Endothelial cell of umbilical vein (primary cell): ENCODE measurements around the gene SIRPD. TPM values are rescaled to one million over a fixed set of nuclear protein-coding genes. Genes with fewer than 3 reads are reported as not detected.
"Not testable (repeated sequence)": the region's sequence is repeated elsewhere in the genome, so short reads cannot be mapped to it uniquely, and the experiment has no call there.

ENCODE experiments used
- BruUV-seq: library from RNA; stranded (reverse); fragments of 400-500 nt; replicated peaks from 2 replicates; lab custom pipeline; 2021; lab: Mats Ljungman, UMichigan
- CTCF ChIA-PET: fragments of 300-600, 350-600 bp; sonication (Branson Sonifier 250); formaldehyde crosslinking; loops from one replicate; lab custom pipeline; 2021; ENCODE audit warnings: antibody characterized with exemption, inconsistent platforms; lab: Charles Lee
- POLR2A ChIA-PET: fragments of 300-600, 350-600 bp; sonication (Branson Sonifier 250); formaldehyde crosslinking; loops from one replicate; lab custom pipeline; 2021; ENCODE audit warnings: antibody characterized with exemption, inconsistent platforms; lab: Charles Lee
- DNase-seq: peaks from one replicate; pipeline ENCODE4 v3.0.0-alpha.2; 2011; ENCODE audit warnings: low read depth, low spot score
- FAIRE-seq: peaks from 2 replicates; lab custom pipeline; 2011; peaks lifted over from hg19 to GRCh38; lab: Jason Lieb, UNC
- H2AFZ ChIP-seq: 2 replicates; pipeline ENCODE4 v1.6.0; 2012; ENCODE audit warnings: low read depth, low read length, control low read depth, inconsistent platforms
- H3K27ac ChIP-seq: 2 replicates; pipeline ENCODE4 v1.5.1; 2011; ENCODE audit warnings: low read depth, mild to moderate bottlenecking, control low read depth, low read length, moderate library complexity; ENCODE audit not compliant: insufficient read depth
- H3K27me3 ChIP-seq, 2 experiments: 2 replicates each; pipeline versions ENCODE4 v1.6.0 to v1.6.1; 2011; ENCODE audit warnings: low read length in 2 of 2, mixed read lengths in 1 of 2; ENCODE audit not compliant: control insufficient read depth in 2 of 2, insufficient read depth in 2 of 2
- H3K36me3 ChIP-seq, 2 experiments: 2 replicates in 1 of 2; 3 replicates in 1 of 2; pipeline ENCODE4 v1.5.1; 2011; ENCODE audit warnings: low read length in 2 of 2, mild to moderate bottlenecking in 1 of 2, moderate library complexity in 1 of 2; ENCODE audit not compliant: control insufficient read depth in 2 of 2, insufficient read depth in 2 of 2; ENCODE audit errors: extremely low read depth in 1 of 2
- H3K4me1 ChIP-seq: 3 replicates; pipeline ENCODE4 v1.5.1; 2011; ENCODE audit warnings: mild to moderate bottlenecking, low read length; ENCODE audit not compliant: control insufficient read depth, insufficient read depth; ENCODE audit errors: extremely low read depth
- H3K4me2 ChIP-seq: 2 replicates; pipeline ENCODE4 v1.6.1; 2011; ENCODE audit warnings: low read length, control low read depth, mixed read lengths; ENCODE audit not compliant: insufficient read depth
- H3K4me3 ChIP-seq, 3 experiments: fragments of 200-600 bp in 1 of 3; sonication (generic), shearing (Covaris generic) in 1 of 3; replicated peaks in 1 of 3; 2 replicates each; pipeline ENCODE4 v1.5.1; 2011 to 2016; ENCODE audit warnings: control low read depth in 3 of 3, low read length in 3 of 3, mild to moderate bottlenecking in 2 of 3, inconsistent platforms in 1 of 3, low read depth in 1 of 3, moderate library complexity in 1 of 3; ENCODE audit not compliant: insufficient read depth in 1 of 3
- H3K79me2 ChIP-seq: 2 replicates; pipeline ENCODE4 v1.6.0; 2012; ENCODE audit warnings: low read length, inconsistent platforms; ENCODE audit not compliant: control insufficient read depth, insufficient read depth
- H3K9ac ChIP-seq: replicated peaks from 2 replicates; pipeline ENCODE3; 2011; ENCODE audit warnings: low read length, control low read depth; ENCODE audit not compliant: insufficient read depth; ENCODE audit errors: extremely low read depth
- H3K9me1 ChIP-seq: replicated peaks from 3 replicates; pipeline ENCODE4 v1.6.0; 2011; ENCODE audit warnings: mild to moderate bottlenecking, low read length; ENCODE audit not compliant: control insufficient read depth, insufficient read depth; ENCODE audit errors: extremely low read depth
- H3K9me3 ChIP-seq: replicated peaks from 2 replicates; pipeline ENCODE4 v1.5.1; 2012; ENCODE audit warnings: low read length, inconsistent platforms; ENCODE audit not compliant: control insufficient read depth, insufficient read depth
- H4K20me1 ChIP-seq: replicated peaks from 2 replicates; pipeline ENCODE3; 2011; ENCODE audit warnings: mild to moderate bottlenecking, low read length; ENCODE audit not compliant: control insufficient read depth, insufficient read depth; ENCODE audit errors: extremely low read depth
- FOS ChIP-seq: IDR thresholded peaks from 2 replicates; pipeline ENCODE4 v1.6.1; 2011; ENCODE audit warnings: mild to moderate bottlenecking, low read length, moderate library complexity, borderline replicate concordance; ENCODE audit not compliant: insufficient read depth
- GATA2 ChIP-seq: IDR thresholded peaks from 2 replicates; pipeline ENCODE4 v1.7.0; 2011; ENCODE audit warnings: low read depth, mild to moderate bottlenecking, moderate library complexity, mixed read lengths, low read length; ENCODE audit not compliant: insufficient read length, insufficient read depth
- JUN ChIP-seq: IDR thresholded peaks from 2 replicates; pipeline ENCODE4 v1.6.1; 2011; ENCODE audit warnings: borderline replicate concordance, low read depth; ENCODE audit not compliant: insufficient read length, insufficient read depth
- MAX ChIP-seq: IDR thresholded peaks from 2 replicates; pipeline ENCODE4 v1.6.1; 2011; ENCODE audit not compliant: insufficient read depth, insufficient read length
- POLR2A ChIP-seq: IDR thresholded peaks from 2 replicates; pipeline ENCODE4 v1.6.1; 2012; ENCODE audit warnings: low read depth, mild to moderate bottlenecking, control low read depth, low read length
- POLR2AphosphoS5 ChIP-seq: IDR thresholded peaks from 2 replicates; pipeline ENCODE4 v1.6.1; 2012; ENCODE audit warnings: low read depth, mild to moderate bottlenecking, control low read depth, low read length, moderate library complexity; ENCODE audit not compliant: insufficient read depth
- dilution Hi-C: fragments of 300-500 bp; cut with MboI; formaldehyde crosslinking; loops from one replicate; pipeline ENCODE4 v1.15.0; 2019; ENCODE audit warnings: low sequenced_read_pairs; ENCODE audit not compliant: extremely low pct_ligation_motif_present
- intact Hi-C: fragments of 100-400 bp; cut with micrococcal nuclease; formaldehyde crosslinking; loops from one replicate; pipeline ENCODE4 v1.10.0; 2022
- polyA plus RNA-seq, 4 experiments: library from polyadenylated mRNA; depleted of rRNA in 3 of 4; stranded (reverse) in 3 of 4; unstranded in 1 of 4; fragments of >200 nt; gene quantifications; 2 replicates each; pipeline versions ENCODE4 v1.2.1 to v1.2.3, GENCODE V29; 2011 to 2012; ENCODE audit warnings: missing spikeins in 1 of 4
- total RNA-seq: library from RNA; stranded (reverse); gene quantifications from 2 replicates; pipeline ENCODE4 v1.2.3, GENCODE V29; 2021

SIRPD gene
- total and polyA plus RNA-seq, 2 donors (not counting 3 experiments of a cell fraction or from before 2014, with no cell fraction given): not detected

- FAIRE-seq: not testable (repeated sequence)
These were observed 14.1 kb upstream of the SIRPD start for GRCh38 chr20:1571583-1571982.

GRCh38 chr20:1569415-1569881 lies 11.9 kb upstream of the SIRPD start:
- TF ChIP-seq POLR2A: no peak
- peak; percentile 33 for TF ChIP-seq POLR2AphosphoS5
- no peak for TF ChIP-seq MAX
- peak; percentile 75 for TF ChIP-seq JUN
- peak; percentile 28 for TF ChIP-seq GATA2
- peak; percentile 59 for TF ChIP-seq FOS
- Histone ChIP-seq H3K4me1 (peaks cover 37% of the 10 kb centered on the region), H3K4me2 (peak overlapping the region; percentile 10), H3K27me3 (no peaks in the 10 kb centered on the region), H3K9ac (no peak overlapping the region), H3K4me3 (no peak overlapping the region), H3K9me1 (no peaks in the 10 kb centered on the region), H3K9me3 (no peaks in the 10 kb centered on the region), H4K20me1 (no peaks in the 10 kb centered on the region), H2AFZ (no peak overlapping the region), H3K79me2 (no peaks in the 10 kb centered on the region), H3K27ac (peak overlapping the region; percentile 48), H3K36me3 (no peaks in the 10 kb centered on the region)
- dilution Hi-C loops: no loop called here
- intact Hi-C loops: no loop called here
- ChIA-PET POLR2A (no interaction called here), CTCF (interaction anchor here (2.8 kb wide), 1 partner anchor 208 kb away, joined by 9 read pairs; no protein-coding TSS in a partner anchor)
- peak; percentile 61 for DNase-seq
- no TSS peak for BruUV-seq
- FAIRE-seq: peak; percentile 83

More at GRCh38 chr20:1571583-1571982, 14.1 kb upstream of the SIRPD start:
- POLR2A ChIA-PET, H3K27ac ChIP-seq, H3K27me3 ChIP-seq, H4K20me1 ChIP-seq, H3K9ac ChIP-seq, H2AFZ ChIP-seq, intact Hi-C loops, H3K36me3 ChIP-seq, H3K4me2 ChIP-seq, H3K9me1 ChIP-seq, BruUV-seq, dilution Hi-C loops, H3K4me3 ChIP-seq, H3K79me2 ChIP-seq, H3K9me3 ChIP-seq: not testable (repeated sequence)
- H3K4me1 ChIP-seq: peaks cover 35% of the 10 kb centered on the region
- CTCF ChIA-PET: interaction anchor here (2.8 kb wide), 1 partner anchor 205 kb away, joined by 9 read pairs; no protein-coding TSS in a partner anchor
- peak; percentile 0 for DNase-seq
